ENCODE results near the gene CAPN13. TPM values are rescaled to one million over a fixed set of nuclear protein-coding genes. Genes with fewer than 3 reads are reported as not detected.

The CAPN13 gene
- total RNA-seq, 1 donor from 2014 or later: not detected

- DNase-seq (ENCODE audit: low spot score): no peak
Measured at GRCh38 chr2:30705711-30706533, 101.3 kb downstream of the CAPN13 start.

GRCh38 chr2:30705056-30705455 lies 102.2 kb downstream of the CAPN13 start:
- peak; percentile 49 for DNase-seq (ENCODE audit: low spot score)

DNA sequence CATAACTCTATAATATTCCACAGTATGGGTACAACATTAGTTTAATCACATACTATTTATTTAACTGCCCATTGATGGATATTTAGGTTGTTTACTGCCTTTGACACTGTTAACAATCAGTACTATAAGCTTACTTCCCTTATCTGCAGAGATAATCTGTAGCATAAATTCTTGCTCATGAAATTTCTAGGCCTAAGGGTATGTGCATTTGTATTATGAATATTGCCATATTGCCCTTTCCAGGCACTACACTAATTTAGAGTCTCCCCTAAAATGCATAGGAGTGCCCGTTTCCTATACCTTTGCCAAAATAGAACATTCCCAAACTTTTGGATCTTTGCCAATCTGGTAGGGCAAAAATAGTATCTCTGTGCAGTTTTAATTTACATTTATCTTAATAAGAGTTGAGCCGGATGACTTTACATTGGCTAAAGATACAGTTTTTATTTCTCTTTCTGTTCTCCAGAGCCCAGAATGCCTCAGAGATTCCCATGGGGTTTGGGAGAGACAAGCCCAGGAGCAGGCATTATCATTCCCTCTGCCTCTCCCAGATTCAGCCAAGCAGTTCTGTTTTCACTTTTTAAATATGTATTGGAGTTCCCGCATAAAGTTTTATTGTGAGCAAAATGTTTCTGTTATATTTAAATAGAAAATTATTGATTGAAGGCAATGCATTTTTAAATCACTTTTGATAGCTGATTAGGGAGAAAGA lies 102.8 kb downstream of the CAPN13 start:
- DNase-seq (ENCODE audit: low spot score): no peak

- no peak for DNase-seq (ENCODE audit: low spot score)
Measured at GRCh38 chr2:30702694-30703093, 104.6 kb downstream of the CAPN13 start.

DNA sequence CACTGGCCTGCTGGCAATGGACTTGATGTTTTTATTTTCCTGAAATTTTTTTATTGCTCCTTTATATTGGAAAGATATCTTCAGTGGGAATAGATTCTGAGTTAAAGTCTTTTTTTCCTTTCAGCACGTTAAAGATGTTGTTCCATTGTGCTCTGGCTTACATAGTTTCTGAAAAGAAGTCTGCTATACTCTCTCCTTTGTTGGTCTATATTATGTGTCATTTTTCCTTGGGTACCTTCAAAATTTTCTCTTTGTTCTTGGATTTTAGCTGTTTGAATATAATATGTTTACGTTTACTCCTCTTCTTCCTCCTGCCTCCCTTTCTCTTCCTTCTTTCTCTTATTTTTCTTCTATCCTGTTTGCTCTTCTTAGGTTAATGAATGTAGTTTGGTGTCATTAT lies 105.5 kb downstream of the CAPN13 start:
- DNase-seq (ENCODE audit: low spot score): no peak

DNA sequence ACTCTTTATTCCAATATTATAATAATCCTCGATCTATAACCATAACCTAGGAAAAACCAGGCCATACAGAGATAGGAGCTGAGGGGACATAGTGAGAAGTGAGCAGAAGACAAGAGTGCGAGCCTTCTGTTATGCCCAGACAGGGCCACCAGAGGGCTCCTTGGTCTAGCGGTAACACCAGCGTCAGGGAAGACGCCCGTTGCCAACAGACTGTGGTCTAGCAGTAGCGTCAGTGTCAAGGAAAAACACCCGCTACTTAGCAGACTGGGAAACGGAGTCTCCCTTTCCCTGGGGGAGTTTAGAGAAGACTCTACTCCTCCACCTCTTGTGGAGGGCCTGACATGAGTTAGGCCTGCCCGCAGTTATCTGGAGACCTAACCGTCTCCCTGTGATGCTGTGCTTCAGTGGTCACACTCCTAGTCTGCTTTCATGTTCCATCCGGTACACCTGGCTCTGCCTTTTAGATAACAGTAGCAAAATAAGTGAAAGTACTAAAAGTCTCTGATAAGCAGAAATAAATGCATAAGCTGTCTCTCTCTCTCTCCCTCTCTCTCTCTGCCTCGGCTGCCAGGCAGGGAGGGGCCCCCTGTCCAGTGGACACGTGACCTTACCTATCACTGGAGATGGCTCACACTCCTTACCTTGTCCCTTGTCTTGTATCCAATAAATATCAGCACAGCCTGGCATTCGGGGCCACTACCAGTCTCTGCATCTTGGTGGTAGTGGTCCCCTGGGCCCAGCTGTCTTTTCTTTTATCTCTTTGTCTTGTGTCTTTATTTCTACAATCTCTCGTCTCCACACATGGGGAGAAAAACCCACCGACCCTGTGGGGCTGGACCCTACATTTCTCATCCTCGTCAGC lies 109.8 kb downstream of the CAPN13 start:
- peak; percentile 62 for DNase-seq (ENCODE audit: low spot score)

DNA sequence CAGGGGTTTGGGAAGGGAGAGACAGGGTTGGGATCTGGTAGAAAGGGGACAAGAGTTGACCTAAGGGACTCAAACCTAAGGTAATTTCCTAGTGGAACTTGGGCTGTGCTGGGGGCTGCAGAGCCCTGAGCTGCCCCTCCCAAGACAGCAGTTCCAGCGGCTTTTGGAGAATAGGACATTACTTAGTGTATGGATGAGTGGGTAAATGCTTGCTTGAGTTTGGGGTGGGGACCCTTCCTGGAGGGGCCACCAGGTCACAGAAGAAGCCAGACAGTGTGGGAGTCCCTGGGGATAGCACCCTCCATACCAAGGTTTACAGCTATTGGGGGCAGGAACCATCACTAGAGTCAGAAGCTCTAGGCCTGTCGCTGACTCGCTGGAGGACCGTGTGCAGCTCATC lies 111.5 kb downstream of the CAPN13 start:
- peak; percentile 60 for DNase-seq (ENCODE audit: low spot score)

DNA sequence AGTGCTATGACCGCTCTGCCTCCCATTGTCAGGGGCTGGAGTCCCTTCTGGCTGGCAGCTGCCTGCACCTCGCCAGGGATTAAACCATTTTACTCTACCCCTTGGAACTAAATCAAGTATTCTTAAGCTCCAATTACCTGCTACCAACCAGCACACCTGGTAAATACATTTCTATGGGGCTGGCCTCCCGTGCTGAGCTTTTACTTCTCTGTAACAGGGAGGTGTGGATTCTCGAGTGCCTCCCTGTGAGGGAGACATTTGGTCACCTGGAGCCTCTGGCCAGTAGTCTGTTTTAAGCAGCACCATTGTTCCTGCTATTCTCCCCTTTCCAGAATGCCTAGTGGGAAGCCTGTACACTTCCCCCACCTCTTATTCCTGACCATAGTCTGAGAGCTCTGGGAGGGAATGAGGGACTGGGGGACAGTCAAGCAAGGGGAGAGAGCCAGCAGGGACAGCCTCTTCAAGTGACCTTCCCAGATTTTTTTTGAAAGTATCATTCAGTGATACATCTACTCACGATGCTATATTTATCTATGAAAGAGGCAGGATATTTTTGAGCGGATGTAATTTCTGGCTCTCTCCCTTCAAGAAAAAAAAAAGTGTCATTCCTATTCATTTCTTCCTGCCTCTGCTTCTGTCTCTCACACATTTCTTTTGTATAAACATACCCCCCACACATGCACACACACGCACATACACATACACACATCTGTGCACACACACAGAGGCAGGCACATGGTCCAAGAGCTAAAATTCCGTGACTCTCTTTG lies 112.8 kb downstream of the CAPN13 start:
- no peak for DNase-seq (ENCODE audit: low spot score)

DNA sequence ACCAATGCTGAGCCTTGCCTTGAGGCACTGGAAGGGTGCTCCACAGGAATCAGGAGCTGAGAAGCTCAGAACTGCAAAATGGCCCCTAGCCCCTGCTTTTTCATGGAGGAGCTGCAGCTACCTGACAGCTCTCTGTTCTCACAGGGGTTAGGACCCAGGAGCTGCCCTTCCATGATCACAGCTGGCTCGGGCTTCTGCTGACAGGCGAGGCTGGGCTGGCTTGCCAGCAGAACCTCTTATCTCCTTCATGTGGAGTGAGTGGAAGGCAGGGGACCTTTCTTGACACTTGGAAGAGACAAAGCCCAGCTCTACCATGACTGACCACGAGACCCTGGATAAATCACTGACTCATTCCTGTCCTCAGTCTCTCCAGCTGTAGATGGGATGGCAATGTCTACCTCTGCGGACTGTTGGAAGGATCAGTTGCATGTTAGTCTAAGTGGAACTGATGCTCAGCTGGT lies 113.4 kb downstream of the CAPN13 start:
- DNase-seq (ENCODE audit: low spot score): peak; percentile 73

GRCh38 chr2:30692829-30693275 lies 114.4 kb downstream of the CAPN13 start:
- DNase-seq (ENCODE audit: low spot score): peak; percentile 81

DNA sequence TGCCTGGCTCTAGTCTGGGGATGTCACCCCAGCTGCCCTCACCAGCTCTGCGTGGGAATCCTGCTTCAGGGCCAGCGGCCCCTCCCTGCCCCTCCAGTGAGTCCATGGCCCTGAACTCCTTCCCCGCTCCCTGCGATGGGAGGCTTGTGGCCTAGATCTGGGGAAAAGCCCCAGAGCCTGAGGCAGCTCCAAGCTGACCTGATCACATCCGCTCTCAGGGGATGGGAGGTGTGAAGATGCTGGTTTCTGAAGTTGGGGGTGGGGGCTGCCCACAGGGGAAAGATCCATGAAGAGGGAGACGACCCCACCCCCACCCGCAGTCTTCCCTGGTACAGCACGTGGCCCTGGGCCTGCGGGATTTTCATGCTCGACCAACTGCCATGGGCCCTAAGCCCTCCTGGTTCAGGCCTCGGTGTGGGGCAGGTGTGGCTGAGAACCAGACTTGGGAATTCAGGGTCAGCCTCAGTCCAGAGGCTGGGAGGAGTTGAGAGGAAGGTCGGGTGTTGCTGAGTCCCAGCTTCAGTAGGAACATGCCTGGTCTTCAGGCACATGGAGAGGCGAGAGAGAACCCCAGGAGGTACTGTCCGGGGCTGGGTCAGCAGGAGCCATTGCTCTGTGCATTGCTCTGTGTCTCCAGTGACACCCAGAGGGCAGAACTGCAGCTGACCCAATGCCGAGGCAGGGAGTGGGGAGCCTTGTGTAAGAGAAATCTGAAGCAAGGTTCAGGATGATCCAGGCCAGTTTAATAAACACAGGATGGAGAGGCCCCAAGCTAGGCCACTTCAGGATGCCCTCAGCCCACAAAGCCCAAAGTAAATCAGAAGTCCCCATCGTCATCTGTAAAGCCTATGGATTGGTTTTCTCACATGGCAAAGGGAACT lies 115.1 kb downstream of the CAPN13 start:
- DNase-seq (ENCODE audit: low spot score): peak; percentile 73

DNA sequence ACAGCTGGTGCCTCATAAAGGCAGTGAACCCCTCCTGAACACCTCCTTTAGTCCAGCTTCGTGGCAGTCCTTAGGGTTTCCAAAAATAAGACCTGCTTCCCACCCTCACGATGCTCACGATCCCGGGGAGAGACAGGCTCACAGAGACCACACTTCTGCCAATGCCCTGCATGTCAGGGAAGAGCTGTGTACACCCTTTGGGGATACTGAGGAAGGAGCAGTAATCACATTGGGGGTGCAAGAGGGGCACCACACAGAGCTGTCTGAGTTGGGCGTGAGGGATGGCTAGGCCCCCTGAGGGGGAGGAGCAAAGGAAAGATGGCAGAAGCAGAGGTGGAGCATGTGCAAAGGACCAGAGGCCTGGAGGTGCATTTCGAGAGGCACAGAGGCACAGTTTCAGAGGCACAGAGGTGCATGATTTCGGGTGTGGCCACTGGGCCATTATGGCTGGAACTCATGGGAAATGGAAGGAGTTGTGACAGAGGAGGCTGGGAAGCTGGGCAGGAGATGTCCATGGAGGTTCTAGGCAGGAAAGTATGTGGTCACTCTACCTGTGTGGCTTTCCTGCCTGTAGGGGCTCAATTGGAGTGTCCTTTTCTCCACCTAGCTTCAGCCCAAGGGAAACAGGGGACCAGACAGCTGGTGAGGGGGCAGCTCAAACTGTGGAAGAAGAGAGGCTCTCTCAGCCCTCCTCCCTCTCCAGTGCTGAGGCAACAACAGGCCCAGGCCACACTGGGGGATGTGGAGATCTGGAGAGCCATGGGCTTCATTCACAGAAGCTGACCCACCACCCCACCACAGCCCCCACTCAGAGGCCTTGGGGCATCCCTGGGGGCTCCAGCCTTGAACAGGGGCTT lies 115.9 kb downstream of the CAPN13 start:
- peak; percentile 76 for DNase-seq (ENCODE audit: low spot score)

DNA sequence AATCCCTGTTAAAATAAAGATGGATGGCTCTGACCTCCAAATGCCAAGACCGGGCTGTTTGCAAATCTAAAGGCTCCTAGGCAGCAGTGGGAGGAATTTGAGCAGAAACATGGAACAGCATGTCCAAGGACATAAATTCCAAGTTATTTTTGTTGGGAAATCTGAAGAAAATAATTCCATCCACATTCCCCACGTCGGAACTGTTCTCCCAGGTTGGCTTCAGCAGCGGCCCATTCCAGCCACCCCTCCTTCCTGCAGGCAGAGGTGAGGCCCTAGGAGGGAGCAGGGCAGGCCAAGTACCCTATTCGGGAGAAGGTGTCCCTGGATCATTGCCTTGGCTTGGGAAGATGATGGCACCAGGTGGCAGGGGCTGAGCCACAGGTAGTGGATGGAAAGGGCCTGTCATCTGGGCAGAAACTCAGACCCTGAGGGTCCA lies 117.1 kb downstream of the CAPN13 start:
- DNase-seq (ENCODE audit: low spot score): peak; percentile 76

- peak; percentile 47 for DNase-seq (ENCODE audit: low spot score)
Measured at GRCh38 chr2:30689496-30690125, 117.6 kb downstream of the CAPN13 start.

- peak; percentile 51 for DNase-seq (ENCODE audit: low spot score)
Measured at GRCh38 chr2:30688956-30689401, 118.3 kb downstream of the CAPN13 start.

DNA sequence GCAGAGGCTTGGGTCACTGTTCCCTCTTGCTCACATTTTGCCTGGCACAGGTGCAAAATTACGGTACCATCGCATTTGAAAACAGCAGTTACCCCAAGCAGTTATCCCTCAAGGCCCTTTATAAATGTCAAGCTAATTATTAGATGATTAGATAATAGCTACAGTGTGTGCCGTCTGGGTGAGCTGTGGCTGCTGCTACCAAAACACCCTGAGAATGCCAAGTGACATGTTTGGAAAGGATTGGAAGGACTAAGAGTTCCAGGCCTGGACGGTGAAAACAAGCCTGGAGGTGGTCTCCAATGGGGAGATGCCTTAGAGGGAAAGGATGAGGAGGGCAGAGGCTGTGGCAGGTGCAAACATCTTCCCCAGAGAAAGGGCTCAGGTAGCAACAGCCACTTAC lies 120.6 kb downstream of the CAPN13 start:
- DNase-seq (ENCODE audit: low spot score): peak; percentile 67

- DNase-seq (ENCODE audit: low spot score): peak; percentile 47
Measured at GRCh38 chr2:30686000-30686399, 121.2 kb downstream of the CAPN13 start.

DNA sequence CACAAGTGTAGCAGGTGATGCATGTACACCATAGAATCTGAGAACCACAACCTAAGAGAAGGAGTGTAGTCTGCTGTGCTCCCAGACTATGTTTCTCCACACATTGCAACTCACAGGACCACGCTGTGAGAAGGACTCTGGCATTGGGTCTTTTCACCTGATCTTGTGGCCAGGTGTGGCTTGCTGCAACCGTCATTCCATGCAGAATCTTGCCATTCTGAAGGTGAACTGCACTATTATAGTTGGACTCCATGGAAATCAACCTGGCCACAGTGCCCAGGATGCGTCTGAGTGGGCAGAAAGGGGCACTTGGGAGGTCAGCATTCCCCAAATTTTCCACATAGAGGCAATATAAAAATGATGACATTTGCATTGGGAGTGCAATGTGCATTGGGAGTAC lies 122.2 kb downstream of the CAPN13 start:
- peak; percentile 67 for DNase-seq (ENCODE audit: low spot score)
